Astrocyte of the cerebellum (primary cell): ENCODE measurements around the gene ZNF577.

Source experiments
- DNase-seq: peaks from one replicate; pipeline ENCODE4 v3.0.0-alpha.2; 2011; ENCODE audit warnings: low read depth
- H3K4me3 ChIP-seq: 2 replicates; pipeline ENCODE4 v1.5.1; 2011; ENCODE audit warnings: mild to moderate bottlenecking, low read depth, low read length, moderate library complexity
- in situ Hi-C: cut with HindIII; loops from 2 replicates; pipeline ENCODE4 v1.10.0; 2017; ENCODE audit warnings: low sequenced_read_pairs
- TF ChIP-seq, protein P1 (sequence below): IDR thresholded peaks from 2 replicates; pipeline ENCODE4 v1.5.1; 2012; ENCODE audit warnings: low read length, low read depth, moderate library complexity, mild to moderate bottlenecking; ENCODE audit errors: missing control alignments

Gene ZNF577

DNA sequence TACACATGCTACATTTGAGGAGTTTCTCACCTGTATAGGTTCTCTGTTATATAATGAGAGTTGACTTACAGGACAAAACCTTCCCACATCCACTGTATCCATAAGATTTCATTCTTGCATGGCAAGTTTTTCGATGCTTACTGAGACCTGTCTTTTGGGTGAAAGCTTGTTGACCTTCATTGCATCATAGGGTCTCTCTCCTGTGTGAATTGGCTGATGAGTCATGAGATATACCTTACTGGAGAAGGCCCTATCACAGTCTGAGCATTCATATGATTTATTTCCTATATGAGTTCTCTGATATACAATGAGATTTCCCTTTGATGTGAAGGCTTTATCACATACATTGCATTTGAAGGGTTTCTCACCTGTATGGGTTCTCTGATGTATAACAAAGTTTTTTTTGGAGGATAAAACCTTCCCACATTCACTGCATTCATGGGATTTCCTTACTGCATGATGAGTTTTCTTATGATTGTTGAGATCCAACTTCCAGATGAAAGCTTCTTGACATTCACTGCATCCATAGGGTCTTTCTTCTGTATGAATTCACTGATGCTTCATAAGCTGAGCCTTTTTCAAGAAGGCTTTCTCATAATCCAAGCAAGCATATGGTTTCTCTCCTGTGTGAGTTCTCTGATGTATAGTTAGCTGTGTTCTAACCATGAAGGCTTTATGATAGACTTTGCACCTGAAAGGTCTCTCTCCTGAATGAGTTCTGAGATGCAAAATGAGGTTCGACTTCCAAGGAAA is 25.7 kb downstream of the ZNF577 start:
- no peak for DNase-seq
- no peak overlapping the region for H3K4me3 ChIP-seq
- in situ Hi-C loops = no loop called here
- TF ChIP-seq, protein P1, sequence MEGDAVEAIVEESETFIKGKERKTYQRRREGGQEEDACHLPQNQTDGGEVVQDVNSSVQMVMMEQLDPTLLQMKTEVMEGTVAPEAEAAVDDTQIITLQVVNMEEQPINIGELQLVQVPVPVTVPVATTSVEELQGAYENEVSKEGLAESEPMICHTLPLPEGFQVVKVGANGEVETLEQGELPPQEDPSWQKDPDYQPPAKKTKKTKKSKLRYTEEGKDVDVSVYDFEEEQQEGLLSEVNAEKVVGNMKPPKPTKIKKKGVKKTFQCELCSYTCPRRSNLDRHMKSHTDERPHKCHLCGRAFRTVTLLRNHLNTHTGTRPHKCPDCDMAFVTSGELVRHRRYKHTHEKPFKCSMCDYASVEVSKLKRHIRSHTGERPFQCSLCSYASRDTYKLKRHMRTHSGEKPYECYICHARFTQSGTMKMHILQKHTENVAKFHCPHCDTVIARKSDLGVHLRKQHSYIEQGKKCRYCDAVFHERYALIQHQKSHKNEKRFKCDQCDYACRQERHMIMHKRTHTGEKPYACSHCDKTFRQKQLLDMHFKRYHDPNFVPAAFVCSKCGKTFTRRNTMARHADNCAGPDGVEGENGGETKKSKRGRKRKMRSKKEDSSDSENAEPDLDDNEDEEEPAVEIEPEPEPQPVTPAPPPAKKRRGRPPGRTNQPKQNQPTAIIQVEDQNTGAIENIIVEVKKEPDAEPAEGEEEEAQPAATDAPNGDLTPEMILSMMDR = no peak

DNA sequence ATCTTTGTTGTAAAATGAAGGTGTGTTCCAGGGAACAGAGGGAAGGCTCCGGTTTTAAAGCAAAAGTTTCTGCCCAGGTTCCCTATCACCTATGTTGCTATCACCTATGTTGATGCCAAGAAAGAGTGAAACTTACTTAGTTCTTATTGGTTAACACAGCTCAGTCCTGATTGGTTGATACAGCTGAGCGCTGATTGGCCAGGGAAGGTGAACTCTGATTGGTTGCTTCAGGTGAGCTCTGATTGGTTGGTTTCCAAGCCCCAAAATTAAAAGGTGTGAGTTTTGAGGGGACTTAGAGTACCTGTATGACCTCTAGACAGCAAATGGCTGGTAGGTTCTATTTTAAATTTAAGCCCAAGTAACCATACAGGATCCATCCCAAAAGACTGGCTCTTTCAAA is 50.6 kb downstream of the ZNF577 start:
- in situ Hi-C loops = no loop called here
- no peak overlapping the region for H3K4me3 ChIP-seq
- no peak for DNase-seq
- TF ChIP-seq, protein P1 = no peak

DNA sequence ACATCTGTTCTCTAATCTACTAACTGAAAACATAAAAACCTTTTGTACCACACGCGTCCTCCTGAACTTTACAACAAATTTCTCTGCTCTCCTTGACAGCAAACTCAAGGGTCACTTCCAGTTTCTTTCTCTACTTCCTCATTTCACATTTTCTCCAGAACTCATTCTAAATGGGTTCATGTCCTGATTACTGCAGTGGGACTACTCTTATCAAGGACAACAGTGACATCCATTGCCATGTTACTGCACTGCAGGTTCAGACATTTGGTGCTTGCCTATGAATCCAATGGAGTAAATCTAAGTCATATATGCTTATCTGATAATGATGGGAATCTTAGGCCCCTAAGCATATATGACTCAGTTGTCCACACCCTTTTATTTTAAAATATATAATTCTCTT is 57.5 kb downstream of the ZNF577 start:
- in situ Hi-C loops = no loop called here
- no peak overlapping the region for H3K4me3 ChIP-seq
- TF ChIP-seq, protein P1 = no peak
- DNase-seq = no peak

DNA sequence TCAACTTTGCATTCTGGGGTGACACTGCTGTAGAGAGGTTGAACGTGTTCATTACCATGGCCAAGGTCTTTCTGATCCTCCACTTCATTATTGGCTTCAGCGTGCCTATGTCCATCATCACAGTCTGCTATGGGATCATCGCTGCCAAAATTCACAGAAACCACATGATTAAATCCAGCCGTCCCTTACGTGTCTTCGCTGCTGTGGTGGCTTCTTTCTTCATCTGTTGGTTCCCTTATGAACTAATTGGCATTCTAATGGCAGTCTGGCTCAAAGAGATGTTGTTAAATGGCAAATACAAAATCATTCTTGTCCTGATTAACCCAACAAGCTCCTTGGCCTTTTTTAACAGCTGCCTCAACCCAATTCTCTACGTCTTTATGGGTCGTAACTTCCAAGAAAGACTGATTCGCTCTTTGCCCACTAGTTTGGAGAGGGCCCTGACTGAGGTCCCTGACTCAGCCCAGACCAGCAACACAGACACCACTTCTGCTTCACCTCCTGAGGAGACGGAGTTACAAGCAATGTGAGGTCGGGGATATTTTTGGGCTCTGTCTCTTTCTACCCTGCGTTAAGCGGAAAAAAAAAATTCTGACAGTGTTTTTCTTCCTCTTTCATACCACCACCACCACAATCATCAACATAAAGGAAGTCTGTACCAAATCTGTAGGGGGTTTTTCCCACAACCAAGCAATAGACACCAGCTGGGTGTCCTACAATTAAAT is 63.3 kb downstream of the ZNF577 start:
- H3K4me3 ChIP-seq = no peak overlapping the region
- in situ Hi-C loops = no loop called here
- TF ChIP-seq, protein P1 = no peak
- DNase-seq = no peak

DNA sequence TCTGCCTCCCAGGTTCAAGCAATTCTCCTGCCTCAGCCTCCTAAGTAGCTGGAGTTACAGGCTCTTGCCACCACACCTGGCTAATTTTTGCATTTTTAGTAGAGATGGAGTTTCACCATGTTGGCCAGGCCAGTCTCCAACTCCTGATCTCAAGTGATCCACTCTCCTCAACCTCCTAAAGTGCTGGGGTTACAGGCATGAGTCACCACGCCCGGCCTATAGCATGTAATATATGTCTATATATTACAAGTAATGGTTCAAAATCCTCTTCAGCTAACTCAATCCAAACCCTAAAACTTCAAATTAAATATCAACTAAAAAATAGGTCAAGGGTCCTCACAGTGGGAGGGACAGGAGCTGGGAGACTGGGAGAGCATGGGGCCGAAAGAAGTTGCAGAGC is 64.8 kb downstream of the ZNF577 start:
- TF ChIP-seq, protein P1 = no peak
- DNase-seq = no peak
- in situ Hi-C loops = no loop called here
- H3K4me3 ChIP-seq = no peak overlapping the region

DNA sequence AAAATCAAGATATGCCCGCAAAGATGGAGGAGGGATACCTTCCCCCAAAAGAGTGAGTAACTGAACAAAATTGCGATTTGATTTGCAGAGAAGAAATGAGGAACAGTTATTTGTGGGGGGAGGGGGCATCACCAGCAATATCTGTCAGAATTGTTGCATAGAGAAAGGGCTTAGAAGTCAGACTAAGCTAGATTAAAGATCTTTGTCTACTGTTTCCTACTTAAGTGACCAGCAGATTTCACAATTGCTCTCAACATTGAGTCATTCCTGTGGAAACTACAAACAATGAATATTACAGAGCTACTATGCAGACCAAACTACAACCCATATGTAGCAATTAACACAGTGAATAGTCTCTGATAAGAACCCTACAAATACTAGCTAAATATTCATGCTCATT is 65.4 kb downstream of the ZNF577 start:
- no peak for DNase-seq
- in situ Hi-C loops = no loop called here

More for the DNA sequence above, 65.4 kb downstream of the ZNF577 start:
- TF ChIP-seq, protein P1 = no peak
- H3K4me3 ChIP-seq = no peak overlapping the region
